ENCODE data around the gene DHRS13. TPM values are rescaled to one million over a fixed set of nuclear protein-coding genes. Genes with fewer than 3 reads are reported as not detected.

DHRS13 gene
- total and polyA plus RNA-seq, 2 donors (not counting 1 experiment from before 2014, with no cell fraction given) = 2.6 to 7.8 TPM

- Histone ChIP-seq H2AFZ (ENCODE audit: low read length) (peak overlapping the region; percentile 43), H3K4me2 (ENCODE audit: extremely low read depth, insufficient read depth, low read length) (peak overlapping the region; percentile 99), H4K20me1 (ENCODE audit: control insufficient read depth, extremely low read depth, insufficient read depth, low read length) (no peaks in the 10 kb centered on the region), H3K9ac (ENCODE audit: insufficient read depth, low read length) (peak overlapping the region; percentile 60), H3K27me3 (ENCODE audit: control insufficient read depth, insufficient read depth, low read length) (no peaks in the 10 kb centered on the region), H3K4me1 (ENCODE audit: control insufficient read depth, extremely low read depth, insufficient read depth, low read length) (peaks cover 11% of the 10 kb centered on the region), H3K79me2 (ENCODE audit: control insufficient read depth, insufficient read depth, low read length) (peaks cover 64% of the 10 kb centered on the region), H3K9me3 (ENCODE audit: control insufficient read depth, insufficient read depth, low read depth, low read length) (no peaks in the 10 kb centered on the region), H3K36me3 (ENCODE audit: control insufficient read depth, insufficient read depth, low read length) (no peaks in the 10 kb centered on the region), H3K27ac (ENCODE audit: insufficient read depth, low read length) (peak overlapping the region; percentile 76), H3K4me3 (replicated peaks in 1 of 4; ENCODE audit: control extremely low read depth in 1 of 4, insufficient read depth in 1 of 4, low read depth in 3 of 4, low read length in 4 of 4) (peak overlapping the region; percentile 67 to 84 (median 78))
- TF ChIP-seq, protein P1, sequence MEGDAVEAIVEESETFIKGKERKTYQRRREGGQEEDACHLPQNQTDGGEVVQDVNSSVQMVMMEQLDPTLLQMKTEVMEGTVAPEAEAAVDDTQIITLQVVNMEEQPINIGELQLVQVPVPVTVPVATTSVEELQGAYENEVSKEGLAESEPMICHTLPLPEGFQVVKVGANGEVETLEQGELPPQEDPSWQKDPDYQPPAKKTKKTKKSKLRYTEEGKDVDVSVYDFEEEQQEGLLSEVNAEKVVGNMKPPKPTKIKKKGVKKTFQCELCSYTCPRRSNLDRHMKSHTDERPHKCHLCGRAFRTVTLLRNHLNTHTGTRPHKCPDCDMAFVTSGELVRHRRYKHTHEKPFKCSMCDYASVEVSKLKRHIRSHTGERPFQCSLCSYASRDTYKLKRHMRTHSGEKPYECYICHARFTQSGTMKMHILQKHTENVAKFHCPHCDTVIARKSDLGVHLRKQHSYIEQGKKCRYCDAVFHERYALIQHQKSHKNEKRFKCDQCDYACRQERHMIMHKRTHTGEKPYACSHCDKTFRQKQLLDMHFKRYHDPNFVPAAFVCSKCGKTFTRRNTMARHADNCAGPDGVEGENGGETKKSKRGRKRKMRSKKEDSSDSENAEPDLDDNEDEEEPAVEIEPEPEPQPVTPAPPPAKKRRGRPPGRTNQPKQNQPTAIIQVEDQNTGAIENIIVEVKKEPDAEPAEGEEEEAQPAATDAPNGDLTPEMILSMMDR (conservative IDR thresholded peaks at IDR 0.05 in 1 of 2, IDR thresholded peaks at IDR 0.05 in 1 of 2; ENCODE audit: low read depth in 1 of 2, low read length in 2 of 2) = no peak
- no peak for TF ChIP-seq EZH2 (IDR thresholded peaks at IDR 0.05; ENCODE audit: low read length, missing control alignments)
- peak; percentile 47 to 64 for DNase-seq (ENCODE audit: low read depth in 2 of 2)
Measured at GRCh38 chr17:28949185-28950016, 46.5 kb upstream of the DHRS13 start.

DNA sequence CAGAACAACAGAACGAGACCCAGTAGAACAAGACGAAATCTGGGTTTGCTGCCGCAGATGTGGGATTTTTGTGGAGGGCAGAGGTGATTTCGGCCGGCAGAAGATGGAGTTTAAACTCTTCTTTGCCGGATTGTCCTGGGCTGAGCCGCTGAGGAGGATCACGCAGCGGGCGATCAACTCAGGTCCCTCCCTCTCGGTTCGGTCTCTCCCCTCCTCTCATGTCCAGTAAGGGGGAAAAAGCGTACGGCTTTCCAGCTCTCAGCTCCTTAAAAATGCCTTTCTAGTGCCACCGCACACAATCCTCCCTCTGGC is 46.0 kb upstream of the DHRS13 start:
- Histone ChIP-seq H3K4me1 (ENCODE audit: control insufficient read depth, extremely low read depth, insufficient read depth, low read length) (peaks cover 11% of the 10 kb centered on the region), H3K27me3 (ENCODE audit: control insufficient read depth, insufficient read depth, low read length) (no peaks in the 10 kb centered on the region), H4K20me1 (ENCODE audit: control insufficient read depth, extremely low read depth, insufficient read depth, low read length) (no peaks in the 10 kb centered on the region), H3K27ac (ENCODE audit: insufficient read depth, low read length) (peak overlapping the region; percentile 76), H3K9ac (ENCODE audit: insufficient read depth, low read length) (peak overlapping the region; percentile 60), H3K4me2 (ENCODE audit: extremely low read depth, insufficient read depth, low read length) (peak overlapping the region; percentile 99), H3K79me2 (ENCODE audit: control insufficient read depth, insufficient read depth, low read length) (peaks cover 70% of the 10 kb centered on the region), H3K36me3 (ENCODE audit: control insufficient read depth, insufficient read depth, low read length) (no peaks in the 10 kb centered on the region), H3K4me3 (replicated peaks in 1 of 4; ENCODE audit: control extremely low read depth in 1 of 4, insufficient read depth in 1 of 4, low read depth in 3 of 4, low read length in 4 of 4) (peak overlapping the region; percentile 67 to 84 (median 78)), H3K9me3 (ENCODE audit: control insufficient read depth, insufficient read depth, low read depth, low read length) (no peaks in the 10 kb centered on the region), H2AFZ (ENCODE audit: low read length) (peak overlapping the region; percentile 43)
- peak in 1 of 2 donors; percentile 42 for DNase-seq (ENCODE audit: low read depth in 2 of 2)
- TF ChIP-seq EZH2 (IDR thresholded peaks at IDR 0.05; ENCODE audit: low read length, missing control alignments) = no peak
- TF ChIP-seq, protein P1 (conservative IDR thresholded peaks at IDR 0.05 in 1 of 2, IDR thresholded peaks at IDR 0.05 in 1 of 2; ENCODE audit: low read depth in 1 of 2, low read length in 2 of 2) = no peak

DNA sequence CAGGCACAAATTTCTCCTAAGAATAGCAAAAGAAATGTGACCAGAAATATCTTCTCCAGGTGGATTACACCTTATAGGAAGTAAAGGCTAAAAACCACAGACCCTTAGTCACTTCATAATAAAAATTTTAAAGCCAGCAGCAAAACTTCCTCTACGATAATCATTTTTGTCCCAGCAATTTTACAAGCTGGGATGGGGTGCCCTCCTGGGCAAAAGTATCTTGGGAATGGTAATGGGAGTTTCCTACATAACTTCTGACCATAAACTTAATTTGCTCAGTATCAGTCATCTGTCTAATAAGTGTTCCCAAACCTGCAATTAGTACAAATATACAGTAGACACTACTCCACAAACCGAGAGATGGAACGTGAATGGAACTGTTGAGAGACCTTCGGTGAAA is 45.5 kb upstream of the DHRS13 start:
- Histone ChIP-seq H3K4me1 (ENCODE audit: control insufficient read depth, extremely low read depth, insufficient read depth, low read length) (peaks cover 11% of the 10 kb centered on the region), H3K9ac (ENCODE audit: insufficient read depth, low read length) (peak overlapping the region; percentile 60), H3K9me3 (ENCODE audit: control insufficient read depth, insufficient read depth, low read depth, low read length) (no peaks in the 10 kb centered on the region), H3K27ac (ENCODE audit: insufficient read depth, low read length) (peak overlapping the region; percentile 76), H3K4me2 (ENCODE audit: extremely low read depth, insufficient read depth, low read length) (peak overlapping the region; percentile 99), H3K79me2 (ENCODE audit: control insufficient read depth, insufficient read depth, low read length) (peaks cover 75% of the 10 kb centered on the region), H3K4me3 (replicated peaks in 1 of 4; ENCODE audit: control extremely low read depth in 1 of 4, insufficient read depth in 1 of 4, low read depth in 3 of 4, low read length in 4 of 4) (peak overlapping the region; percentile 67 to 84 (median 78)), H3K27me3 (ENCODE audit: control insufficient read depth, insufficient read depth, low read length) (no peaks in the 10 kb centered on the region), H3K36me3 (ENCODE audit: control insufficient read depth, insufficient read depth, low read length) (no peaks in the 10 kb centered on the region), H4K20me1 (ENCODE audit: control insufficient read depth, extremely low read depth, insufficient read depth, low read length) (no peaks in the 10 kb centered on the region), H2AFZ (ENCODE audit: low read length) (no peak overlapping the region)
- TF ChIP-seq EZH2 (IDR thresholded peaks at IDR 0.05; ENCODE audit: low read length, missing control alignments) = no peak
- TF ChIP-seq, protein P1 (conservative IDR thresholded peaks at IDR 0.05 in 1 of 2, IDR thresholded peaks at IDR 0.05 in 1 of 2; ENCODE audit: low read depth in 1 of 2, low read length in 2 of 2) = no peak
- DNase-seq (ENCODE audit: low read depth in 2 of 2) = no peak

Measured in fibroblast of lung (primary cell).